ENCODE results near the gene RBM17. TPM values are rescaled to one million over a fixed set of nuclear protein-coding genes. Genes with fewer than 3 reads are reported as not detected.
"Not testable (repeated sequence)": the region's sequence is repeated elsewhere in the genome, so short reads cannot be mapped to it uniquely, and the experiment has no call there.

The RBM17 gene
- total RNA-seq, 2 donors from 2014 or later = 195 to 294 TPM

DNA sequence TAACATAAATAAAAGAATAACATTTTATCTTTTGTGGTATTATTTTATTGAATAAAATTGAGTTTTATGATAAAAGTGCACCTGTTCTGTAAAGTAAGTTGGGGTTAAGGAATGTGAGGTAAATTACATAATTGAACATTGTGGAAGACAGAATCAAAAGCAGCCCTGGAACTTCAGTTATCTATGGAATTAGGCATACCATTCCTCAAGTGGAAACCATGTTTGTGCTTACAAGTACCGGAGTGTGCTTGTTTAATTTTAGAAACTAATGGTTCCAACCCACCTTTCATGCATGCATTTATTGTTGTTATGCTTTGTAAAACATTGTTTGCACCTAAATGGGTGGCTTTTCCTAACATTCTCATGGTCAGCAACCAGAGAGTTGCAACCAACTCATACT is 28.0 kb downstream of the RBM17 start:
- H3K27me3 Mint-ChIP-seq = no peaks in the 10 kb centered on the region
- peaks cover 27% of the 10 kb centered on the region for H3K36me3 Mint-ChIP-seq
- no peak overlapping the region for H3K4me3 Mint-ChIP-seq
- H3K9me3 Mint-ChIP-seq = no peaks in the 10 kb centered on the region
- ATAC-seq (no peak), DNase-seq (ENCODE audit: low spot score) (no peak)
- H3K4me1 Mint-ChIP-seq (ENCODE audit: low read depth in 2 of 2) = peaks cover 16 to 26% of the 10 kb centered on the region in 2 donors
- H3K27ac Mint-ChIP-seq = no peak overlapping the region

DNA sequence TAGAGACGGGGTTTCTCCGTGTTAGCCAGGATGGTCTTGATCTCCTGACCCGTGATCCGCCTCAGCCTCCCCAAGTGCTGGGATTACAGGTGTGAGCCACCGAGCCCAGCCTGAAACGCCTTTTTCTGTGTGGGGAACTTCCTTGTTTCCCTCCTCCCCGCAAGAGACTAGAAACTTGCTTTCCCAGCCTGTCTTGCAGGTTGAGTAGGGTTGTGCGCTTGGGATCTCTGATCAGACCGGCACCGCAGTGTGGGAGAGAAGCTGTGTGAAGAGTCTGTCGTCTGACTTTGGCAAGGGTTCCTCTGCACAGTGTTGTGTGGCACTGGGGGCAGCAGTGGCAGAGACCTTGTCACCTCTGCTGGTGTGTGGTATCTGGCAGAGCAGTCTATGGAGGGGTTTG is 28.9 kb downstream of the RBM17 start:
- DNase-seq (ENCODE audit: low spot score) (no peak), ATAC-seq (no peak)
- no peak overlapping the region for H3K4me3 Mint-ChIP-seq
- H3K4me1 Mint-ChIP-seq (ENCODE audit: low read depth in 2 of 2) = peaks cover 14 to 29% of the 10 kb centered on the region in 2 donors
- H3K27me3 Mint-ChIP-seq = no peaks in the 10 kb centered on the region
- peaks cover 19% of the 10 kb centered on the region for H3K36me3 Mint-ChIP-seq
- H3K9me3 Mint-ChIP-seq = no peaks in the 10 kb centered on the region
- H3K27ac Mint-ChIP-seq = no peak overlapping the region

GRCh38 chr10:6119423-6119822 is 30.6 kb downstream of the RBM17 start:
- no peaks in the 10 kb centered on the region for H3K9me3 Mint-ChIP-seq
- H3K27me3 Mint-ChIP-seq = no peaks in the 10 kb centered on the region
- no peak for ATAC-seq
- no peak for DNase-seq (ENCODE audit: low spot score)
- H3K4me1 Mint-ChIP-seq (ENCODE audit: low read depth in 2 of 2) = peaks cover 18 to 31% of the 10 kb centered on the region in 2 donors
- H3K36me3 Mint-ChIP-seq = peaks cover 4% of the 10 kb centered on the region
- H3K4me3 Mint-ChIP-seq = no peak overlapping the region
- peak overlapping the region in 1 of 2 donors; percentile 9 for H3K27ac Mint-ChIP-seq

DNA sequence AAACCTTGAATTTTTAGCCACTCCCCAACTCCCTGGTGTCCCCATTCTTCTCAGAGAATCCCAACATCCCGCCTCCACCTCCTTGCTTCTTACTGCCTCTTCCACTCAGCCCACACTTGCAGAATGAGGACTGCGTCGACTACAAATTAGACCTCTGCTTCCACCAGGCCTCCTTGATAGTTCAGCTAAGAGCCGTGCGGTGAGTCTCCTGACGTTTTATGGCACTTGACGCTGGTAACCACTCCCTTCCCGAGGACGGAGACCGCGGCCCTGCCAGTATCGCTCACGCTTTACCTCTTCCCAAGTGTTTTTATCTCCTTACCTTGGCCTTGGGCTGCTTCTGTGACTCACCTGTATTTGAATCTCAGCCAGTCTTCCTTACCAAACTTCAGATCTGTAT is 31.1 kb downstream of the RBM17 start:
- Mint-ChIP-seq H3K9me3 (no peaks in the 10 kb centered on the region), H3K4me3 (no peak overlapping the region), H3K27ac (peak overlapping the region in 1 of 2 donors; percentile 9), H3K4me1 (ENCODE audit: low read depth in 2 of 2) (peaks cover 23 to 27% of the 10 kb centered on the region in 2 donors), H3K36me3 (no peaks in the 10 kb centered on the region), H3K27me3 (peaks cover 0 to 4% of the 10 kb centered on the region in 2 donors)
- ATAC-seq (no peak), DNase-seq (ENCODE audit: low spot score) (no peak)

- Mint-ChIP-seq H3K27ac (no peak overlapping the region), H3K9me3 (no peaks in the 10 kb centered on the region), H3K4me3 (no peak overlapping the region), H3K36me3 (no peaks in the 10 kb centered on the region), H3K27me3 (peaks cover under 1 to 7% of the 10 kb centered on the region in 2 donors), H3K4me1 (ENCODE audit: low read depth in 2 of 2) (peaks cover 23 to 27% of the 10 kb centered on the region in 2 donors)
- no peak for DNase-seq (ENCODE audit: low spot score)
- no peak for ATAC-seq
Observed at GRCh38 chr10:6120691-6121090, 31.9 kb downstream of the RBM17 start.

- peaks cover 23 to 27% of the 10 kb centered on the region in 2 donors for H3K4me1 Mint-ChIP-seq (ENCODE audit: low read depth in 2 of 2)
- no peaks in the 10 kb centered on the region for H3K36me3 Mint-ChIP-seq
- no peak for ATAC-seq
- H3K27me3 Mint-ChIP-seq = peaks cover 2 to 7% of the 10 kb centered on the region in 2 donors
- no peak overlapping the region for H3K27ac Mint-ChIP-seq
- no peaks in the 10 kb centered on the region for H3K9me3 Mint-ChIP-seq
- H3K4me3 Mint-ChIP-seq = no peak overlapping the region
- no peak for DNase-seq (ENCODE audit: low spot score)
Observed at GRCh38 chr10:6121146-6121545, 32.3 kb downstream of the RBM17 start.

DNA sequence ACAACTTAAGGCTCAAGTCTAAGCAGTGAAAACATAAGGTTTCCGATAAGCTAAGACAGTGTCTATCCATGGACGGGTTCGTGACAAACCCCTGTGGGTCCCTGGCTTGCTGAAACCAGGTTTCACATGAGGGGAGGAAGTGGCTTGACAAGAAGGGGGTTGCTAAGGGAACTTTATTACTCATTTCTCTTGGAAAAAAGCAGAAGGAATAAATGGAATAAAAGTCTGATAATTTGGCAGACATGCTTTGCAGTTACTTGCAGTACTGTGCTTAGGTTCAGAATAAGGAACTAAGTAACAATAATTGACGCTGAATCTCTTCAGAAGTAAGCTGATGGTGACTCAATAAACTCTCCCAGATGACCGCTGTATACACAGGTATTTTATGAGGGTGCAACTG is 34.7 kb downstream of the RBM17 start:
- peak overlapping the region; percentile 68 to 72 for H3K27ac Mint-ChIP-seq
- peak; percentile 71 to 83 for ATAC-seq
- no peaks in the 10 kb centered on the region for H3K36me3 Mint-ChIP-seq
- no peaks in the 10 kb centered on the region for H3K9me3 Mint-ChIP-seq
- peaks cover 2 to 7% of the 10 kb centered on the region in 2 donors for H3K27me3 Mint-ChIP-seq
- H3K4me3 Mint-ChIP-seq = peak overlapping the region; percentile 55
- DNase-seq (ENCODE audit: low spot score) = no peak
- peaks cover 27 to 30% of the 10 kb centered on the region in 2 donors for H3K4me1 Mint-ChIP-seq (ENCODE audit: low read depth in 2 of 2)

- Mint-ChIP-seq H3K4me1 (ENCODE audit: low read depth in 2 of 2) (peaks cover 35 to 41% of the 10 kb centered on the region in 2 donors), H3K9me3 (no peaks in the 10 kb centered on the region), H3K4me3 (no peak overlapping the region), H3K36me3 (no peaks in the 10 kb centered on the region), H3K27me3 (peaks cover 2 to 7% of the 10 kb centered on the region in 2 donors), H3K27ac (peak overlapping the region in 1 of 2 donors; percentile 69)
- ATAC-seq (no peak), DNase-seq (ENCODE audit: low spot score) (no peak)
Observed at GRCh38 chr10:6124666-6125065, 35.8 kb downstream of the RBM17 start.

DNA sequence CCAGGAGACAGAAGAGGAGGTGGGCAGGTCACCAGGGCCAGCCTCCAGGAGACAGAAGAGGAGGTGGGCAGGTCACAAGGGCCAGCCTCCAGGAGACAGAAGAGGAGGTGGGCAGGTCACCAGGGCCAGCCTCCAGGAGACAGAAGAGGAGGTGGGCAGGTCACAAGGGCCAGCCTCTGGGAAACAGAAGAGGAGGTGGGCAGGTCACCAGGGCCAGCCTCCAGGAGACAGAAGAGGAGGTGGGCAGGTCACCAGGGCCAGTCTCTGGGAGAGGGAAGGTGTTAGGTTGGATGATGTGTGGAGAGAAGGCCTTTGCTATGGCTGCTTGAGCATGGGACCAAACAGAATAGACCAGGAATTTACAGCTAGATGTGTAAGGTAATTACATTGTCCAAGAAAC is 38.6 kb downstream of the RBM17 start:
- DNase-seq (ENCODE audit: low spot score); ATAC-seq; H3K27me3 Mint-ChIP-seq; H3K4me3 Mint-ChIP-seq; H3K36me3 Mint-ChIP-seq; H3K9me3 Mint-ChIP-seq: not testable (repeated sequence)
- Mint-ChIP-seq H3K27ac (peak overlapping the region in 1 of 2 donors; percentile 40), H3K4me1 (ENCODE audit: low read depth in 2 of 2) (peaks cover 30 to 37% of the 10 kb centered on the region in 2 donors)

GRCh38 chr10:6128087-6128486 is 39.3 kb downstream of the RBM17 start:
- peaks cover 2 to 7% of the 10 kb centered on the region in 2 donors for H3K27me3 Mint-ChIP-seq
- H3K27ac Mint-ChIP-seq = no peak overlapping the region
- no peaks in the 10 kb centered on the region for H3K36me3 Mint-ChIP-seq
- H3K9me3 Mint-ChIP-seq = no peaks in the 10 kb centered on the region
- H3K4me1 Mint-ChIP-seq (ENCODE audit: low read depth in 2 of 2) = peaks cover 24 to 37% of the 10 kb centered on the region in 2 donors
- DNase-seq (ENCODE audit: low spot score) (no peak), ATAC-seq (no peak)
- H3K4me3 Mint-ChIP-seq = no peak overlapping the region

DNA sequence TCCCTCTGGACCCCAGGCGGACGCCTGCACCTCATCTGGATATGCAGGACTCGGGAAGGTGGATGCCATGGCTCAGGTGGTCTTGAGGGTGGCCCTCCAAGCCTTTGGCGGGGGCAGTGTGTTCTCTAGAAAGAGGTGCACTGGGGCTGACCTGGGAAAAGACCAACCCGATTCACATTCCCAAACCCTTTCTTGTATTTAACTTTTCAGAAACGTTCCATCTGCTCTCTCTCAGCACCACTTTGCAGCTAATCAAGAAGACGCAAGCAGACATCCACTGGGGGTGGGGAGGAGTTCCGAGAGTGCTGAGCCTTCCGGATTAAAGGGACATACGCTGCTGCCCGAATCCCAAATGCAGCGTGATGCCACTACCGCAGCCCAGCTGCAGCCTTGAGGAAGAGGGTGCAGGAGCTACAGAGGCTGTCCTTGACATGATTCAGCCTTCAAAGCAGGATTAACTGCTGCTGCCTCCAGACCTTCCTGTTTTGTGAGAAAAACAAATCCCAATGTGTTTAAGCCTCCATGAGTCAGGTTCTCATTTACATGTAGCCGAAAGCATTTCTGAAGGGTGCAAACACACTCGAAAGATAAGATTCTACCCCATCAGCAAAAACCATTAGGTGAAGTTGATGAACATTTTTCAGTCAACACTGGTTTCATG is 39.9 kb downstream of the RBM17 start:
- Mint-ChIP-seq H3K27me3 (peaks cover 2 to 7% of the 10 kb centered on the region in 2 donors), H3K9me3 (no peaks in the 10 kb centered on the region), H3K4me3 (peak overlapping the region; percentile 84), H3K36me3 (no peaks in the 10 kb centered on the region), H3K4me1 (ENCODE audit: low read depth in 2 of 2) (peaks cover 18 to 33% of the 10 kb centered on the region in 2 donors), H3K27ac (peak overlapping the region; percentile 78 to 80)
- no peak for DNase-seq (ENCODE audit: low spot score)
- no peak for ATAC-seq

DNA sequence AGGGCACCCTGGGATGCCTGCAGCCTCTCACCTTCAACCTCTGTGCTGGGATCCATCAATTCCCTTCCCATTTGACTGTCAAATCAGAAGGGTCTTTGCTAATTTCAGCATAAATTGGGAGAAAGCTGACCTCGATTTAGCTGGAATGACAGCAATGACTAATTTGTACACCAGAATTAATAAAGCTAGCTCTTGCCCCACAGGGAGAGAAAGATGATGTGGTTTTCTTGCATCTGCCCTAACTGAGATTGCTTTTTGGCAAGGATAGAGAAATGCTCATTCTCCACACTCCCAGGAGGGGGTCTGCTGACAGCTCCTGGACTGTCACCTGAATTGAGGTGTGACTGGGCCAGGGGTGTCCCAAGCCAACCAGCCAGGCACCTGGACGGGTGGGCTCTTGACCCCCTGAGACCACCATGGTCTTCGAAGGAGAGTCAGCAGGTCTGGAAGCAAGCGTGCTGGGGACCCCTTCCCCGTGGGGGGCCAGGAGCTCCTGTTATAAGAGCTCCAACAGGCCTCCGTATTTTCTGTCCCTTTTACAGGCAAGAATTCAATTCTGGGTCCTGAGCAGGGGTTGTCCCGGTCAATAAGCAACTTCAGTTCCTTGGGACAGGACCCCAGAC is 42.1 kb downstream of the RBM17 start:
- H3K4me1 Mint-ChIP-seq (ENCODE audit: low read depth in 2 of 2) = peaks cover 24 to 33% of the 10 kb centered on the region in 2 donors
- H3K27me3 Mint-ChIP-seq = no peaks in the 10 kb centered on the region
- H3K4me3 Mint-ChIP-seq = no peak overlapping the region
- ATAC-seq (no peak), DNase-seq (ENCODE audit: low spot score) (no peak)
- H3K9me3 Mint-ChIP-seq = no peaks in the 10 kb centered on the region
- H3K27ac Mint-ChIP-seq = peak overlapping the region in 1 of 2 donors; percentile 78
- H3K36me3 Mint-ChIP-seq = no peaks in the 10 kb centered on the region

GRCh38 chr10:6133331-6134098 is 44.7 kb downstream of the RBM17 start:
- ATAC-seq = no peak
- Mint-ChIP-seq H3K9me3 (no peaks in the 10 kb centered on the region), H3K36me3 (no peaks in the 10 kb centered on the region), H3K4me3 (no peak overlapping the region), H3K27me3 (peaks cover 3 to 5% of the 10 kb centered on the region in 2 donors), H3K4me1 (ENCODE audit: low read depth in 2 of 2) (peaks cover 35 to 37% of the 10 kb centered on the region in 2 donors), H3K27ac (no peak overlapping the region)
- DNase-seq (ENCODE audit: low spot score) = no peak

Data from natural killer cell treated with Interleukin-12 subunit alpha and Interleukin-12 subunit beta and Interleukin-15 and Interleukin-18, amount 100 ng/mL, for 72 hours (primary cell).